Endothelial cell of umbilical vein (primary cell): ENCODE measurements around the gene METRN. TPM values are rescaled to one million over a fixed set of nuclear protein-coding genes. Genes with fewer than 3 reads are reported as not detected.

Experiments
- BruUV-seq: library from RNA; stranded (reverse); fragments of 400-500 nt; replicated peaks from 2 replicates; lab custom pipeline; 2021; lab: Mats Ljungman, UMichigan
- CTCF ChIA-PET: fragments of 300-600, 350-600 bp; sonication (Branson Sonifier 250); formaldehyde crosslinking; loops from one replicate; lab custom pipeline; 2021; ENCODE audit warnings: antibody characterized with exemption, inconsistent platforms; lab: Charles Lee
- POLR2A ChIA-PET: fragments of 300-600, 350-600 bp; sonication (Branson Sonifier 250); formaldehyde crosslinking; loops from one replicate; lab custom pipeline; 2021; ENCODE audit warnings: antibody characterized with exemption, inconsistent platforms; lab: Charles Lee
- DNase-seq: peaks from one replicate; pipeline ENCODE4 v3.0.0-alpha.2; 2011; ENCODE audit warnings: low read depth, low spot score
- FAIRE-seq: peaks from 2 replicates; lab custom pipeline; 2011; peaks lifted over from hg19 to GRCh38; lab: Jason Lieb, UNC
- H2AFZ ChIP-seq: 2 replicates; pipeline ENCODE4 v1.6.0; 2012; ENCODE audit warnings: low read depth, low read length, control low read depth, inconsistent platforms
- H3K27ac ChIP-seq: 2 replicates; pipeline ENCODE4 v1.5.1; 2011; ENCODE audit warnings: low read depth, mild to moderate bottlenecking, control low read depth, low read length, moderate library complexity; ENCODE audit not compliant: insufficient read depth
- H3K27me3 ChIP-seq, 2 experiments: 2 replicates each; pipeline versions ENCODE4 v1.6.0 to v1.6.1; 2011; ENCODE audit warnings: low read length in 2 of 2, mixed read lengths in 1 of 2; ENCODE audit not compliant: control insufficient read depth in 2 of 2, insufficient read depth in 2 of 2
- H3K36me3 ChIP-seq, 2 experiments: 2 replicates in 1 of 2; 3 replicates in 1 of 2; pipeline ENCODE4 v1.5.1; 2011; ENCODE audit warnings: low read length in 2 of 2, mild to moderate bottlenecking in 1 of 2, moderate library complexity in 1 of 2; ENCODE audit not compliant: control insufficient read depth in 2 of 2, insufficient read depth in 2 of 2; ENCODE audit errors: extremely low read depth in 1 of 2
- H3K4me1 ChIP-seq: 3 replicates; pipeline ENCODE4 v1.5.1; 2011; ENCODE audit warnings: mild to moderate bottlenecking, low read length; ENCODE audit not compliant: control insufficient read depth, insufficient read depth; ENCODE audit errors: extremely low read depth
- H3K4me2 ChIP-seq: 2 replicates; pipeline ENCODE4 v1.6.1; 2011; ENCODE audit warnings: low read length, control low read depth, mixed read lengths; ENCODE audit not compliant: insufficient read depth
- H3K4me3 ChIP-seq, 3 experiments: fragments of 200-600 bp in 1 of 3; sonication (generic), shearing (Covaris generic) in 1 of 3; replicated peaks in 1 of 3; 2 replicates each; pipeline ENCODE4 v1.5.1; 2011 to 2016; ENCODE audit warnings: control low read depth in 3 of 3, low read length in 3 of 3, mild to moderate bottlenecking in 2 of 3, inconsistent platforms in 1 of 3, low read depth in 1 of 3, moderate library complexity in 1 of 3; ENCODE audit not compliant: insufficient read depth in 1 of 3
- H3K79me2 ChIP-seq: 2 replicates; pipeline ENCODE4 v1.6.0; 2012; ENCODE audit warnings: low read length, inconsistent platforms; ENCODE audit not compliant: control insufficient read depth, insufficient read depth
- H3K9ac ChIP-seq: replicated peaks from 2 replicates; pipeline ENCODE3; 2011; ENCODE audit warnings: low read length, control low read depth; ENCODE audit not compliant: insufficient read depth; ENCODE audit errors: extremely low read depth
- H3K9me1 ChIP-seq: replicated peaks from 3 replicates; pipeline ENCODE4 v1.6.0; 2011; ENCODE audit warnings: mild to moderate bottlenecking, low read length; ENCODE audit not compliant: control insufficient read depth, insufficient read depth; ENCODE audit errors: extremely low read depth
- H3K9me3 ChIP-seq: replicated peaks from 2 replicates; pipeline ENCODE4 v1.5.1; 2012; ENCODE audit warnings: low read length, inconsistent platforms; ENCODE audit not compliant: control insufficient read depth, insufficient read depth
- H4K20me1 ChIP-seq: replicated peaks from 2 replicates; pipeline ENCODE3; 2011; ENCODE audit warnings: mild to moderate bottlenecking, low read length; ENCODE audit not compliant: control insufficient read depth, insufficient read depth; ENCODE audit errors: extremely low read depth
- CTCF ChIP-seq, 2 donors: IDR thresholded peaks; 1 replicate in 1 of 2; 2 replicates in 1 of 2; pipeline ENCODE4 v1.5.1; 2011; ENCODE audit warnings: low read length in 2 of 2, mild to moderate bottlenecking in 2 of 2, moderate library complexity in 2 of 2, control low read depth in 1 of 2, inconsistent platforms in 1 of 2, low read depth in 1 of 2; ENCODE audit not compliant: insufficient read depth in 1 of 2; ENCODE audit errors: extremely low read depth in 1 of 2
- EZH2 ChIP-seq: IDR thresholded peaks from 2 replicates; pipeline ENCODE4 v1.6.1; 2012; ENCODE audit warnings: borderline replicate concordance, low read depth, mild to moderate bottlenecking, moderate library complexity, low read length, inconsistent platforms; ENCODE audit not compliant: severe bottlenecking
- FOS ChIP-seq: IDR thresholded peaks from 2 replicates; pipeline ENCODE4 v1.6.1; 2011; ENCODE audit warnings: mild to moderate bottlenecking, low read length, moderate library complexity, borderline replicate concordance; ENCODE audit not compliant: insufficient read depth
- GATA2 ChIP-seq: IDR thresholded peaks from 2 replicates; pipeline ENCODE4 v1.7.0; 2011; ENCODE audit warnings: low read depth, mild to moderate bottlenecking, moderate library complexity, mixed read lengths, low read length; ENCODE audit not compliant: insufficient read length, insufficient read depth
- JUN ChIP-seq: IDR thresholded peaks from 2 replicates; pipeline ENCODE4 v1.6.1; 2011; ENCODE audit warnings: borderline replicate concordance, low read depth; ENCODE audit not compliant: insufficient read length, insufficient read depth
- MYC ChIP-seq: IDR thresholded peaks from one replicate; pipeline ENCODE4 v1.6.1; 2011; ENCODE audit warnings: mild to moderate bottlenecking, low read depth, low read length
- POLR2A ChIP-seq: IDR thresholded peaks from 2 replicates; pipeline ENCODE4 v1.6.1; 2012; ENCODE audit warnings: low read depth, mild to moderate bottlenecking, control low read depth, low read length
- POLR2AphosphoS5 ChIP-seq: IDR thresholded peaks from 2 replicates; pipeline ENCODE4 v1.6.1; 2012; ENCODE audit warnings: low read depth, mild to moderate bottlenecking, control low read depth, low read length, moderate library complexity; ENCODE audit not compliant: insufficient read depth
- dilution Hi-C: fragments of 300-500 bp; cut with MboI; formaldehyde crosslinking; loops from one replicate; pipeline ENCODE4 v1.15.0; 2019; ENCODE audit warnings: low sequenced_read_pairs; ENCODE audit not compliant: extremely low pct_ligation_motif_present
- intact Hi-C: fragments of 100-400 bp; cut with micrococcal nuclease; formaldehyde crosslinking; loops from one replicate; pipeline ENCODE4 v1.10.0; 2022
- polyA plus RNA-seq, 4 experiments: library from polyadenylated mRNA; depleted of rRNA in 3 of 4; stranded (reverse) in 3 of 4; unstranded in 1 of 4; fragments of >200 nt; gene quantifications; 2 replicates each; pipeline versions ENCODE4 v1.2.1 to v1.2.3, GENCODE V29; 2011 to 2012; ENCODE audit warnings: missing spikeins in 1 of 4
- total RNA-seq: library from RNA; stranded (reverse); gene quantifications from 2 replicates; pipeline ENCODE4 v1.2.3, GENCODE V29; 2021
- TF ChIP-seq, protein P1 (sequence below): IDR thresholded peaks from 2 replicates; pipeline ENCODE4 v1.6.1; 2011; ENCODE audit not compliant: insufficient read depth, insufficient read length

Gene METRN
- total and polyA plus RNA-seq, 2 donors (not counting 3 experiments of a cell fraction or from before 2014, with no cell fraction given): 10.0 to 16.1 TPM

DNA sequence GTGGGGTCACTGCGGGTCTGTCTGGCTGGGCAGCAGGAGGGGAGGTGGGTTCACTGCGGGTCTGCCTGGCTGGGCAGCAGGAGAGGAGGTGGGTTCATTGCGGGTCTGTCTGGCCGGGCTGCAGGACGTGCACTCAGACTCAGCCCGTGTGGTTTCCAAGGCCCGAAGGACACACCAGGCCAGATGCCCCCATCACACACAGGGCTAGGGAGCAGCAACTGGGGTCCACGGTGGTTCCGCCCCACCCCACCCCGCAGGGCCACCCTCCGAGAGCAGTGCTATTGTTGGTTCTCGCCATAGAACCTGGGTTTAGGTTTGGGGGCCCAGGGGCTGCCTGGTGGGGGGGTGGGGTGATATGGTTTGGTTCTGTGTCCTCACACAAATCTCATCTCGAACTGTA, 31.7 kb downstream of the METRN start:
- Histone ChIP-seq H3K9me3 (no peaks in the 10 kb centered on the region), H2AFZ (no peak overlapping the region), H3K27ac (no peak overlapping the region), H3K4me3 (no peak overlapping the region), H3K36me3 (no peaks in the 10 kb centered on the region), H3K9ac (no peak overlapping the region), H3K79me2 (no peaks in the 10 kb centered on the region), H3K4me1 (no peaks in the 10 kb centered on the region), H4K20me1 (no peaks in the 10 kb centered on the region), H3K27me3 (peaks cover 0 to 2% of the 10 kb centered on the region in 2 experiments), H3K4me2 (no peak overlapping the region), H3K9me1 (no peaks in the 10 kb centered on the region)
- TF ChIP-seq MYC (no peak), EZH2 (no peak), JUN (no peak), FOS (no peak), POLR2AphosphoS5 (no peak), GATA2 (no peak), POLR2A (no peak), CTCF (IDR thresholded peaks at IDR 0.05; ENCODE audit: extremely low read depth in 1 of 2, insufficient read depth in 1 of 2, low read depth in 1 of 2, low read length in 2 of 2) (no peak)
- TF ChIP-seq, protein P1, sequence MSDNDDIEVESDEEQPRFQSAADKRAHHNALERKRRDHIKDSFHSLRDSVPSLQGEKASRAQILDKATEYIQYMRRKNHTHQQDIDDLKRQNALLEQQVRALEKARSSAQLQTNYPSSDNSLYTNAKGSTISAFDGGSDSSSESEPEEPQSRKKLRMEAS: no peak
- BruUV-seq: no TSS peak
- ChIA-PET CTCF (no interaction called here), POLR2A (no interaction called here)
- dilution Hi-C loops: no loop called here
- DNase-seq (no peak), FAIRE-seq (no peak)
- intact Hi-C loops: no loop called here
